GM21526 (cell line): ENCODE data around the gene LRPAP1.
"Not testable (repeated sequence)": the region's sequence is repeated elsewhere in the genome, so short reads cannot be mapped to it uniquely, and the experiment has no call there.

Experiments used
- ATAC-seq: cut with Tn5 transposase; IDR thresholded peaks from one replicate; pipeline ENCODE4 v1.9.1; 2021; ENCODE audit warnings: moderate library complexity; ENCODE audit not compliant: unreplicated experiment, low FRiP score

The LRPAP1 gene

DNA sequence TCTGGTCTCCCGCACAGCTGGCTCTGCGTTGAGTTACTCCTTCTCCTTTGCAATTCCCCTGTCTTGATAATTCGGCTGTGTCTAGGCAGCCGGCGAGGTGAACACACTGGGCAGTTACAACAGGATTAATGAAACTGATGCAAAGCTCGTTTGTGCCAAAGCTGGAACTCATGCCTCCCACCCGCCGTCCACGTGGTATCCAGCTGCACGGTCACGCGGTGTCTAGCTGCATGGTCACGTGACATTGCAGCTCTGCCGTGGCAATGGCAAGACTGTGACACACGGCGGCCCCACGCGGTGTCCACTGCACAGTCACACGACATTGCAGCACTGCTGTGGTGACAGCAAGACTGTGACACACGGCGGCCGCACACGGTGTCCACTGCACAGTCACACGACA, 31.2 kb upstream of the LRPAP1 start:
- no peak for ATAC-seq

DNA sequence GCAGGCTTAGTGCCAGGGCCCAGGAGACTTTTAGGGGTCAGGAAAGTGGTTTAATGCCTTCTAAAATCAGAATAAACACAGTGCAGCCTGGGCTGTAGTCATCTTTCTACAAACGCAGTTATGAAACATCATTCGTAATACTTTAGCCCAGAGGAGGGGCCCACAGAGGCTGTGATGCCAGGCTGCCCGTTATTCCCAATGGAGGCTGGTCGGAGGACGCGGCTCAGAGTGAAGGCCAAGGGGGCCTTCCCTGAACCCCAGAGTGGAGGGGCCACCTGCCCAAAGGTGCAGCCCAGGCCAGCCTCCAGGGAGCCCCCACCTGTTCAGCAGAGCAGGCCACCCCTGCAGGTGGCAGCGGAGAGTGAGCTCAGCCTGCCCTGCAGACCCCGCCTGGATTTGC, 29.9 kb upstream of the LRPAP1 start:
- not testable (repeated sequence) for ATAC-seq

GRCh38 chr4:3560465-3560864, 28.2 kb upstream of the LRPAP1 start:
- ATAC-seq = not testable (repeated sequence)

DNA sequence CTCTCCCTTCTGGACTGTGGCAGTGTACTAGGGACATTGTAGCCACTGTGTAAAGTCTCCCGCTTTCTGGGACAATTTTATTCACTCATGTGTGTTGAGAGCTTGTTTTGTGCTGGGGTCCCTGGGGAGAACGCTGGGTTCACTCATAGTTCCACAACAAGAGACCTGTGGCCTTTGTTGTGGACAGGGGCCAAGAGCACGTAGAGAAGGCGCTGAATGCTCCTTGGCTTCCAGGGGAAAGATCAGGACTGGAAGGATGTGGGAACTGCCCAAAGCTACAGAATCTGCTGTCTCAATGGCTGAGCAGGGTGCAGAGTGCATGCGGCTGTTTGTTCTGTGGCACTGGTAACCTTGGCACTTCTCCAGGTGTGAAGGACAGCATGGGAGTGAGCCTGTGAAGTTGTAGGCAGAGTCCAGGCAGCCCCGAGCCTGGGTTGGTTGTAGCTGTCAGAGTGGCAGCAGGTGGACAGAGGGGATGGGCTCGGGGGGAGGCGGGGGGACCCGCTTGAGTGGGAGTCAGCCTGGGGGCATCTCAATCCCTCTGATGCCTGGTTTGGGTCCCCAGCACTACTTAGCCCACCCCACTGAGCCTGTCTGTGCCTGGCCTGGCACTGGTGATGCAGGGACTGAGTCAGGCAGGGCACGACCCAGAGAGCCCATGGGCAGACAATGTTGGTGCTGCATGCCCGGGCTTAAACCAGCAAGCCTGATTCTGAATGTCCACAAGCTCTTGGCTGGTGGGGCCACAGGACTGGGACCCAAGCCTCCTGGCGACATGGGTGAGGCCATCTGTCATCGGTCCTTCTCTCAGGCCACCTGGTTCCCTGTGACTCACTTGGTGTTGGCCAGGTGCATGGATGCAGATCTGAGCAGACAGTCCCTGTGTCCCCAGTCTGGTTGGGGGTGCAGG, 27.4 kb upstream of the LRPAP1 start:
- ATAC-seq = not testable (repeated sequence)

GRCh38 chr4:3558514-3558836, 26.3 kb upstream of the LRPAP1 start:
- not testable (repeated sequence) for ATAC-seq

DNA sequence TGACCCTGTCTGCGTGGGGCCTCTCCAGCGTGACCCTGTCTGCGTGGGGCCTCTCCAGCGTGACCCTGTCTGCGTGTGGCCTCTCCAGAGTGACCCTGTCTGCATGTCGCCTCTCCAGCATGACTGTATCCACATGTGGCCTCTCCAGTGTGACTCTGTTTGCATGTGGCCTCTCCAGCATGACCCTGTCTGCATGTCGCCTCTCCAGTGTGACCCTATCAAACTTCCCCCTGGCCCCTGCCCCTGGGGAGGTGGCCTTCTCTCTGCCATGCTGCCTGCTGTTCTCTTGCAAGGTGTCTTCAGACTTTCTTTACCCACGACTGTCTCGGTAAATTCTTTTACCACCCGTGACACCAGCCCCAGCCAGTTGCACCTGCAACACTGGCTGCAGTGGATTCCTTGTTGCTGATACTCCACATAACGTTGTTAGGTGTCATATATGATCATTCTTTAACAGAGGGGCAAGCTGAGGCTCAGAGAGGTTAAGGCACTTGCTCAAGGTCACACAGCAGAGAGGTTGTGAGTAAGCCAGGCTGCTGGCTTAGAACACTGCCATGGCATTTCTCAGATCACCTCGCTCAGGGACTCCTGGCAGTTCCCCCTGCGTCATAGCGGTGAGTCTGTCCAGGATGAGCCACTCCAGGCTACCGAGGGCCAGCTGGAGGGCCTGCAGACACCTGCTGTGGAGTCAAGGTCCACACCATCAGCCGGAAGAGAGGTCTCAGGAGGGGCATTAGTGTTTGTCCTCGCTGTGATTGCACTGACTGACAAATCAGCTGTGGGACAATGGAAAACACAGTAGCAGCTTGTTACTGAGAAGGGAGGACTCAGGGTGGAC, 25.7 kb upstream of the LRPAP1 start:
- not testable (repeated sequence) for ATAC-seq

DNA sequence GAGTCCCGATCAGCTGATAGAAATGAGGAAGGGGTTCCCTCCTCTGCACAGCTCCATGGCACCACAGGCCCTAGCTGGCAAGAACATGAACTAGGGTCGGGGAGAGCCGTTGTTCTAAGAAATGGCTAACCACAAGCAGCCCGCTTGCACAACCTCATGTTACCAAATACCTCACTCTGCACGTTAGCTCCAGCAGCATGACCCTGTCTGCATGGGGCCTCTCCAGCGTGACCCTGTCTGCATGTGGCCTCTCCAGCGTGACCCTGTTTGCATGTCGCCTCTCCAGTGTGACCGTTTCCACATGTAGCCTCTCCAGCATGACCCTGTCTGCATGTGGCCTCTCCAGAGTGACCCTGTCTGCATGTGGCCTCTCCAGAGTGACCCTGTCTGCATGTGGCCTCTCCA, 24.9 kb upstream of the LRPAP1 start:
- not testable (repeated sequence) for ATAC-seq

GRCh38 chr4:3556244-3556867, 24.1 kb upstream of the LRPAP1 start:
- not testable (repeated sequence) for ATAC-seq

GRCh38 chr4:3555459-3556070, 23.3 kb upstream of the LRPAP1 start:
- ATAC-seq = not testable (repeated sequence)

DNA sequence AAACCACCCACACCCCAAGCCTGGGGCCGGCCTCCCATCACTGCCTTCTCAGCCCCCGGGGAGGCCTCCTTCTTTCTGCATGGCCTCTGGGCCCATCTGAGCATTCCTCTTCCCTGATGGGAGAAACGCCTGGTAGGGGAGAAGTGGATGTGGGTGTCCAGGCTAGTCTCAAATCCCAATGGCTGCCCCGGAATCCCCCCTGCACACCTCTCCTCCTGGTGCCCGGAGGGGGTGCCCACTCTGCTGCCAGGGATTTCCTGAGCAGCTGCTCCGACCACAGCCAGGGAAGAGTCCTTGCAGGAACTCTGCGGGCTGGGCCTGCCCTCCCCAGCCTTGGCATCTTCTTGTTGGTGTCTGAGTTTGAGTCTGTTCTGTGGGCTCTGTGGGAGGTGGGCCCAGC, 19.1 kb upstream of the LRPAP1 start:
- ATAC-seq = not testable (repeated sequence)

- ATAC-seq = not testable (repeated sequence)
Observed at GRCh38 chr4:3550792-3551325, 18.6 kb upstream of the LRPAP1 start.

DNA sequence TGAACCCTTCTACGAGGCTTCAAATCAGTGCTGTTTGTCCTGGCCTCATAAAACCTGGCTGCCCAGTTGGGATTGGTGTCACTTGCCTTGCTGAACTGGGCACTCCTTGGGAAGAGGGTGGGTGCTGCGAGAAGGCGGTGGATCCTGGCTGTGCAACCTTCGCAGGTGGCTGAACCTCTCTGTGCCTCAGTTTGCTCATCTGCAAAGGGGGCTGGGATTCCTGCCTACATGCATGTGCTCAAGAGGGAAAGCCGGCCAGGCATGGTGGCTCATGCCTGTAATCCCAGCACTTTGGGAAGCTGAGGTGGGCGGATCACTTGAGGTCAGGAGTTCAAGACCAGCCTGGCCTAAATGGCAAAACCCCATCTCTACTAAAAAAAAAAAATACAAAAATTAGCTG, 17.8 kb upstream of the LRPAP1 start:
- ATAC-seq = not testable (repeated sequence)

DNA sequence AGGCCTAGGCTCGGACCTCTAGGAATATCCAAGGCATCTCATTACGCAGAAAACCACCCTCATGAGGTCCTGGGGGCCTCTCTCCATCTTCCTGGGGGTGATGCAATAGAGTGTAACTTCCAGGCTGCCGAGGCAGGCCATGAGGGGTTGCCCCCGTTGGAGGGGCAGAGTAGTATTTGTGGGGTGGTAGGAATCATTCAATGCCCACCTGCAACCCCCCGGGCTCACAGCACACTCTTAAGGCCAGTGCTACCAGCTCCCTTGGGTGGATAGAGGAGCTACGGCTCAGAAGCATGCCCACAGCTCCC, 17.4 kb upstream of the LRPAP1 start:
- not testable (repeated sequence) for ATAC-seq

- not testable (repeated sequence) for ATAC-seq
Observed at GRCh38 chr4:3548991-3549693, 16.9 kb upstream of the LRPAP1 start.

GRCh38 chr4:3546721-3547120, 14.5 kb upstream of the LRPAP1 start:
- not testable (repeated sequence) for ATAC-seq

DNA sequence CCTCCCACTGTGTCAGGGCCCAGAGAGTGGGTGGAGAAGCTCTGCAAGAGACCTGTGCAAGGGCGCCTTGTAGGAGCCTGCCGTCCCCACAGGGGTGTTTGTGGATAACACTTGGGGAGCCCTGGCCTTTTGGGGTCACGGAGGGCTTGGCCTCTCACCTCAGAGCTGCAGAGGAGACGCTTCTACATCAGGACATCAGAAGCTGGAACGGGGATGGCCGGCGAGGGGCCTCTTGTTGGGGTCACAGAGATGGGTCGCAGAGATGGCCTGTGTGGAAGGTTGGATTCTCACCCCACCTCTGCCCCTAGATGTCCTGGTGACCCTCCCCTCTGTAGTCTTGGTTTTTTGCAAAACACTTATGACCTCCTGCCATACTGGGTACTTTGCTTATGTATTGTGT, 13.1 kb upstream of the LRPAP1 start:
- not testable (repeated sequence) for ATAC-seq

- not testable (repeated sequence) for ATAC-seq
Observed at GRCh38 chr4:3544259-3545025, 12.2 kb upstream of the LRPAP1 start.

DNA sequence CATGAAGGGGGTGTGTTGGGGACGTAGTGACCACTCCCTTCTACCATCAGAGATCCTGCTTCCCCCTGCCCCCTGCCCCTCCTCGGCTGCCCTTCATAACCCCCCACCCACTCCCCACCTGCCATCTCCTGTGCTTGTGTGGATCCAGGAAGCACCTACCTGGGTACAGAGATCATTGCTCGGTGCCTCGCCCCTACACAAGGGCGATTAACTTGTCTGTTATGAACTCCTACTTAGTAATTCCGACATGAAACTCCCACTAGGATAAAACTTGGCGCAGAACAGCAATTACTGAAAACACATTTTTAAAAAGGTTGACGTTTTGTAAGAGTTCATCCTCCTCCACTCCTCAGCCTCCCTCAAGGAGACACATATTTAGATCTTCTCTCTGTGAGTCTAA, 11.2 kb upstream of the LRPAP1 start:
- ATAC-seq = not testable (repeated sequence)

- not testable (repeated sequence) for ATAC-seq
Observed at GRCh38 chr4:3538906-3539305, 6.7 kb upstream of the LRPAP1 start.
